ENCODE results near the gene RPLP2.

The RPLP2 gene

DNA sequence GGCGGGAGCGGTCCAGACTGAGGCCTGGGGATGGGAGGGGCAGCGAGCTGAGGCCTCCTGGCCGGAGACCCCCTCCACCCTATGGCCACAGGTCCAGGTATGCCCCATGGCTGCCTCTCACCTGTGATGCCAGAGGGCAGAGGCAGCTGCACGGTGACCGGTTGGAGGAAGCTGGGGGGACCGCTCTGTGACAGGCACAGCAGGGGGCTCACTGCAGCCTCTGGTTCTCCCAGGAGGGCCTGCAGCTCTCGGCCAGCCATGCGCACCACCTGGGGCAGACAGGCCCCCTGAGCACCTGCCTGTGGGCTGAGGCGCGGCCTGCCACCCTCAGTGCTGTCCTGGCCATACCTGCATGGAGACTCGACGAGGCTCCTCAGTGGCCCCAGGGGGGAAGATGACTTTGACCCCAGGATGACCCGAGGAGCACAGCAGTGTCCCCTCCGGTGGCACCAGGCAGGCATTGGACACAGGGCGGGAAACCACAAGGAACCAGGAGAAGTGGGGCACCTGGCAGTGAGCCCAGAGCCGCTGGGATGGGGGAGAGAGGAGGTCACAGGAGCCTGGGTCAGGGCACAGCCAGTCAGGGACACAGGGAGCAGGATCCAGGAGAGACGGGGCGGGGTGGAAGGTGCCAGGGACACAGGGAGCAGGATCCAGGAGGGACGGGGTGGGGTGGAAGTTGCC is 8.5 kb upstream of the RPLP2 start:
- in situ Hi-C loops (cut with HindIII; ENCODE audit: low pct_ligation_motif_present, low sequenced_read_pairs) = no loop called here
- no peaks in the 10 kb centered on the region for H3K27me3 ChIP-seq (replicated peaks)
- no peak for TF ChIP-seq CTCF (IDR thresholded peaks at IDR 0.05; ENCODE audit: low read depth, low read length, missing control alignments)
- H3K27ac ChIP-seq = no peak overlapping the region
- H3K36me3 ChIP-seq (replicated peaks) = peaks cover 13% of the 10 kb centered on the region
- DNase-seq = no peak
- no peak overlapping the region for H3K4me3 ChIP-seq (ENCODE audit: low read depth, low read length)

- in situ Hi-C loops (cut with HindIII; ENCODE audit: low pct_ligation_motif_present, low sequenced_read_pairs) = no loop called here
- DNase-seq = no peak
- TF ChIP-seq CTCF (IDR thresholded peaks at IDR 0.05; ENCODE audit: low read depth, low read length, missing control alignments) = no peak
- H3K27ac ChIP-seq = no peak overlapping the region
- peaks cover 13% of the 10 kb centered on the region for H3K36me3 ChIP-seq (replicated peaks)
- H3K27me3 ChIP-seq (replicated peaks) = no peaks in the 10 kb centered on the region
- H3K4me3 ChIP-seq (ENCODE audit: low read depth, low read length) = no peak overlapping the region
Measured at GRCh38 chr11:802018-802617, 7.6 kb upstream of the RPLP2 start.

DNA sequence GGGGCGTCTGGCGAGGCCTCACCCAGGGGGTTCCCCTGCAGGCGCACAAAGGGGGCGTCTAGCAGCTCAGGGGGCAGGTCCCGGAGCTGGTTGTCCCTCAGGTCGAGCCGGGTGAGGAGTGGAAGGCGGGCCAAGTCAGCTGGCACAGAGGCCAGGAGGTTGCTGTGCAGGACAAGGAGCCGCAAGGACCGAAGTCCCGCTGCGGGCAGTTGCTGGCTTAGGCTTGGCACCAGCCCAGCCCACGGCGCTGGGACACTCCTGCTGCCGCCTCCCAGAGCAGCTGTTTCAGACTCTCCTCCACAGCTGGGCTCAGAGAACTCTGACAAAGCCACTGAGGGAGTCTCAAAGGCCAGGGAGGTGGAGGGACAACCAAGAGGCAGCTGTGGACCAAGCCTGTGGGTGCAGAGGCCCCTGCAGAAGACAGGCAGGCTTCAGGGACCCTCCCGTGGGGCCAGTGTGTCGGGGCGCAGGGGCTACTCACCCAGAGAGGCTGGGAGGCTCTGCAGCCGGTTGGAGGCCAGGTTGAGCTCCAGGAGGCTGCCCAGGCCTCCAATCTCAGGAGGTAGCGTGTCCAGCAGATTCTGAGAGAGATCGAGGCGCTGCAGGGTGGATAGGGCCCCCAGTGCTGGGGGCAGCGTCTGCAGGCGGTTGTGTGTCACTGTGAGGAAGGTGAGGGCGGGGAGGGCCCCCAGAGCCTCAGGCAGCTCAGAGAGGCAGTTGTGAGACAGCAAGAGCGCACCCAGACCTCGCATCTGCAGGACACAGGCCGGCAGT is 6.9 kb upstream of the RPLP2 start:
- no peak overlapping the region for H3K4me3 ChIP-seq (ENCODE audit: low read depth, low read length)
- TF ChIP-seq CTCF (IDR thresholded peaks at IDR 0.05; ENCODE audit: low read depth, low read length, missing control alignments) = no peak
- no peak for DNase-seq

DNA sequence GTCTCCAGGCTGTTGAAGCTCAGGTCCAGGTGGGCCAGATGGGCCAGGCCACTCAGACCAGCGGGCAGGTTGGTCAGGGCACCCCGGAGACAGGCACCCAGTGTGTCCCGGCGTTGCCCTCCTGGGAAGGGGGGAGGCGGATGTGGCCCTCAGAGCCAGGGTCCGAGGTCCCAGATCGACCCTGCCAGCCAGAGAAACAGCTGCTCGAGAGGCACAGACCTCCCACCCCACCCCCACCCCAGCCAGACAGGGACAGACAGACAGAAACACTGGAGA is 6.4 kb upstream of the RPLP2 start:
- Histone ChIP-seq H3K36me3 (replicated peaks) (peaks cover 13% of the 10 kb centered on the region), H3K27me3 (replicated peaks) (no peaks in the 10 kb centered on the region), H3K4me3 (ENCODE audit: low read depth, low read length) (no peak overlapping the region), H3K27ac (no peak overlapping the region)
- TF ChIP-seq CTCF (IDR thresholded peaks at IDR 0.05; ENCODE audit: low read depth, low read length, missing control alignments) = no peak
- DNase-seq = no peak
- in situ Hi-C loops (cut with HindIII; ENCODE audit: low pct_ligation_motif_present, low sequenced_read_pairs) = no loop called here

More for the DNA sequence above, 6.9 kb upstream of the RPLP2 start:
- Histone ChIP-seq H3K27ac (no peak overlapping the region), H3K36me3 (replicated peaks) (peaks cover 13% of the 10 kb centered on the region), H3K27me3 (replicated peaks) (no peaks in the 10 kb centered on the region)
- in situ Hi-C loops (cut with HindIII; ENCODE audit: low pct_ligation_motif_present, low sequenced_read_pairs) = no loop called here

DNA sequence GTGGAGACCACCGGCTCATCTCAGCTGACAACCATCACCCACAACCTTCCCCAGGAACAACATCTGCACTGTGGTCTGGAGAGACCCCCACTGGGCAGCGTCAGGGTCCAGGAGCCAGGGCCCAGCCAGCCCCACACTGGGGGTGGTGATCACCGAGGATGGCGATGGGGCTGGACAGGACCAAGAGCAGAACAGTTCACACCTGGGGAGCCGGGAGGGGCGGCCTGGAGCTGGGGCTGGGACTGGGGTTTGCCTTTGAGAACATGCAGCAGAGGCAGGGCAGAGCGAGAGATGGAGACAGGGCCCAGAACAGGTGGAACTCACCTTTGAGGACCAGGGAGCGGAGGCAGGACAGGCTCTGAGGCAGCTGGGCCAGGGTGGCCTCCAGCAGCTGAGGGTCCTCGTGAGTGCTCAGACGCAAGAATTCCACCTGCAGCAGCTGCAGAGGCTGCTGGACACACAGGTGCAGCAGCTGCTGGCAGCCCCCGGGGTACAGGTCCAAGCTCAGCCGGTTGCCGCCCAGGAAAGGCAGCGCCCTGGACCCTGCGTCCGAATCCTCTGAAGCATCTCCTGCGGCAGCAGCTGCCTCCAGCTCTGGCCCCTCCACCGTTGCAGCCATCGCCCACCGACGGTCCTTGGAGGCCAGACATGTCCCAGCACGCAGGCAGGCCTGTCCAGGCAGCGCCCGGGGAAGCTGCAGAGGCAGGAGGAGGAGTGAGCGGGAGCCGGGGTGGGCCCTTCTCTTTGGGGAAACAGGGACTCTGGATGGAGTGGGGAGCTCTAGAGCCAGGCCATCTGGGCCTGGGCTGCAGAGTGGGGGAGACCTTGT is 5.8 kb upstream of the RPLP2 start:
- TF ChIP-seq CTCF (IDR thresholded peaks at IDR 0.05; ENCODE audit: low read depth, low read length, missing control alignments) = no peak
- Histone ChIP-seq H3K27me3 (replicated peaks) (no peaks in the 10 kb centered on the region), H3K27ac (no peak overlapping the region), H3K36me3 (replicated peaks) (peaks cover 13% of the 10 kb centered on the region), H3K4me3 (ENCODE audit: low read depth, low read length) (peak overlapping the region; percentile 61)
- in situ Hi-C loops (cut with HindIII; ENCODE audit: low pct_ligation_motif_present, low sequenced_read_pairs) = no loop called here
- DNase-seq = no peak
